ENCODE results near the gene PRKAR1B.

DNA sequence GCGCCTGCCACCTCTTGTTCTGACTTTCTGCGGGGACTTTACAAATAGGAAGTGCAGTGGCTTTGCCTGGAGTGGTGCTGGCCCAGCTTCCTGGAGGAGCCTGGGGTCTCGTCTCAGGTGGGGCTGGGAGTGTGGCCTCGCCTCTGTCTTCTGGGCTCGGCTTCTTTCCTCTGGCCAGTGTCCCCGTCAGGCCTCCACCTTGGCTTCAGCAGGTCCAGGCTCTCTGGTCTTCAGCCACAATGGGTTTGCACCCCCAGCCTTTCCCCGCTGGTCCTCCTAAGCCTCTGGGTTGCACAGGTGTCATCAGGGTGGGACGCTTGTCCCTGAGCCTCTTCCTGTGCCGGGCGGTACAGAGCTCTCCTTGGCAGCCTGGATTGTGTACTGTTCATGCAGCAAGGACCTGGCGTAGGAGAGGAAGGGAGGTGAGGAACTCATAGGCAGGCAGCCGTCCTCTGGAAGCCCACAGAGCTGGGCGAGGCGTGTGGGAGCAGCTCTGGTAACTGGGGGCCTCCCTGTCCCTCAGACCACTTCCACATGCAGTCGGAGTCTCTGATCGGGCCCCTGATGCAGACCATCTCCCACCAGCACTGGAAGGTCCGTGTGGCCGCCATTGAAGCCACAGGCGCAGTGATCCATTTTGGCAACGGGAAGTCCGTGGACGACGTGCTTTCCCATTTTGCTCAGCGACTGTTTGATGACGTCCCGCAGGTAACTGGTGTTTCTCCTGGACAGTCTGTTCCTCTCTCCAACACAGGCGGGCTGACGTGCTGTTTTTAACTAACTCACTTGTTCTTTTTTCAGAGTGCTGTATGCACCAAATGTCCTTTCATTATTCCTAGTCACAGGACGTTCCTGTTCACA, 2.3 kb upstream of the PRKAR1B start:
- TF ChIP-seq, protein P1, sequence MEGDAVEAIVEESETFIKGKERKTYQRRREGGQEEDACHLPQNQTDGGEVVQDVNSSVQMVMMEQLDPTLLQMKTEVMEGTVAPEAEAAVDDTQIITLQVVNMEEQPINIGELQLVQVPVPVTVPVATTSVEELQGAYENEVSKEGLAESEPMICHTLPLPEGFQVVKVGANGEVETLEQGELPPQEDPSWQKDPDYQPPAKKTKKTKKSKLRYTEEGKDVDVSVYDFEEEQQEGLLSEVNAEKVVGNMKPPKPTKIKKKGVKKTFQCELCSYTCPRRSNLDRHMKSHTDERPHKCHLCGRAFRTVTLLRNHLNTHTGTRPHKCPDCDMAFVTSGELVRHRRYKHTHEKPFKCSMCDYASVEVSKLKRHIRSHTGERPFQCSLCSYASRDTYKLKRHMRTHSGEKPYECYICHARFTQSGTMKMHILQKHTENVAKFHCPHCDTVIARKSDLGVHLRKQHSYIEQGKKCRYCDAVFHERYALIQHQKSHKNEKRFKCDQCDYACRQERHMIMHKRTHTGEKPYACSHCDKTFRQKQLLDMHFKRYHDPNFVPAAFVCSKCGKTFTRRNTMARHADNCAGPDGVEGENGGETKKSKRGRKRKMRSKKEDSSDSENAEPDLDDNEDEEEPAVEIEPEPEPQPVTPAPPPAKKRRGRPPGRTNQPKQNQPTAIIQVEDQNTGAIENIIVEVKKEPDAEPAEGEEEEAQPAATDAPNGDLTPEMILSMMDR (IDR thresholded peaks at IDR 0.05): no peak
- TF ChIP-seq POLR2A (IDR thresholded peaks at IDR 0.05): no peak
